Mesendoderm (in vitro differentiated cells): ENCODE results near the gene NELL2.

Source experiments
- DNase-seq: peaks from one replicate; pipeline ENCODE4 v3.0.0; 2013
- H2AK5ac ChIP-seq: 2 replicates; pipeline ENCODE4 v1.6.1; 2013; ENCODE audit warnings: low read length, inconsistent platforms
- H2BK120ac ChIP-seq: 2 replicates; pipeline ENCODE4 v1.6.1; 2013; ENCODE audit warnings: low read depth, mild to moderate bottlenecking, low read length, moderate library complexity, mixed read lengths
- H2BK15ac ChIP-seq: replicated peaks from 2 replicates; pipeline ENCODE4 v1.6.1; 2013; ENCODE audit warnings: low read depth, mild to moderate bottlenecking, moderate library complexity
- H2BK5ac ChIP-seq: 2 replicates; pipeline ENCODE4 v1.6.1; 2013; ENCODE audit warnings: low read length, inconsistent platforms
- H3K18ac ChIP-seq: 2 replicates; pipeline ENCODE4 v1.6.1; 2013; ENCODE audit warnings: mild to moderate bottlenecking, low read length, mixed read lengths
- H3K23ac ChIP-seq: one replicate; pipeline ENCODE4 v1.6.1; 2013; ENCODE audit warnings: low read length
- H3K27ac ChIP-seq: 2 replicates; pipeline ENCODE4 v1.5.1; 2013; ENCODE audit warnings: low read depth, mild to moderate bottlenecking, inconsistent platforms, low read length, moderate library complexity
- H3K27me3 ChIP-seq: 2 replicates; pipeline ENCODE4 v1.6.1; 2013; ENCODE audit warnings: low read length, control low read depth, mild to moderate bottlenecking, inconsistent platforms; ENCODE audit not compliant: insufficient read depth, poor library complexity
- H3K36me3 ChIP-seq: 2 replicates; pipeline ENCODE4 v1.6.1; 2013; ENCODE audit warnings: low read length, inconsistent platforms; ENCODE audit not compliant: control insufficient read depth, insufficient read depth
- H3K4ac ChIP-seq: one replicate; pipeline ENCODE4 v1.6.1; 2013; ENCODE audit warnings: low read depth, mild to moderate bottlenecking, low read length, moderate library complexity
- H3K4me1 ChIP-seq: 2 replicates; pipeline ENCODE4 v1.6.1; 2013; ENCODE audit warnings: low read depth, low read length, inconsistent platforms; ENCODE audit not compliant: control insufficient read depth
- H3K4me2 ChIP-seq: 2 replicates; pipeline ENCODE4 v1.6.1; 2013; ENCODE audit warnings: low read length
- H3K4me3 ChIP-seq: 2 replicates; pipeline ENCODE4 v1.5.1; 2013; ENCODE audit warnings: mild to moderate bottlenecking, low read length
- H3K56ac ChIP-seq: one replicate; pipeline ENCODE4 v1.6.1; 2013; ENCODE audit warnings: low read length
- H3K79me1 ChIP-seq: 2 replicates; pipeline ENCODE4 v1.6.1; 2013; ENCODE audit warnings: low read length, inconsistent platforms
- H3K79me2 ChIP-seq: 2 replicates; pipeline ENCODE4 v1.6.1; 2013; ENCODE audit warnings: mild to moderate bottlenecking, low read length; ENCODE audit not compliant: control insufficient read depth, insufficient read depth
- H3K9ac ChIP-seq: 2 replicates; pipeline ENCODE4 v1.6.1; 2013; ENCODE audit warnings: low read length, inconsistent platforms
- H4K5ac ChIP-seq: one replicate; pipeline ENCODE4 v1.6.1; 2013; ENCODE audit warnings: low read length
- H4K8ac ChIP-seq: one replicate; pipeline ENCODE4 v1.6.1; 2013; ENCODE audit warnings: low read depth, mild to moderate bottlenecking, control low read depth, low read length, moderate library complexity
- WGBS: extraction: QIAGEN DNeasy Blood & Tissue Kit; methylation state at CpG from one replicate; pipeline ENCODE4 v1.1.7; 2013; ENCODE audit warnings: low lambda C conversion rate, missing lambda C conversion rate; ENCODE audit not compliant: insufficient coverage; ENCODE audit errors: extremely low coverage; 5-methylcytosine and 5-hydroxymethylcytosine counted together

Gene NELL2

DNA sequence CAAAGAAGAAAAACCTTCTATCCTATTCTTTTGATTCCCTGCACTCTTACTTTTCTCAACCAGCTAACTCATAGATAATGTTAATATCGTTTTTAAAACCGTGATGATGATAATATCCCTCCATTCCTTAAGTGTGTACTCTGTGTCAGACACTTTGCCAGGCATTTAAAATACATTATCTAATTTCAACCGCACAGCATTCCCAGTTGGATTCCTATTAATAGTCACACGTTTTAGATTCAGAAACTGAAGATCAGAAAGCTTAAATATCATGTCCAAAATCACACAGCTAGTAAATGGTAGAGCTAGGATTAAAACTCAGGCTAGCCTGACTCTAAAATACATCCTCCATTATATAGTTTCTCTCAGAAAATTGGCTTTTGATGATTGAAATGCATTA, 366.0 kb downstream of the NELL2 start:
- Histone ChIP-seq H3K4me3 (no peak overlapping the region), H3K23ac (no peak overlapping the region), H3K27ac (no peak overlapping the region), H2AK5ac (no peak overlapping the region), H4K5ac (no peak overlapping the region), H2BK15ac (no peak overlapping the region), H3K4me1 (no peaks in the 10 kb centered on the region), H3K18ac (no peak overlapping the region), H3K4me2 (no peak overlapping the region), H3K79me1 (no peaks in the 10 kb centered on the region), H3K4ac (no peak overlapping the region), H3K9ac (no peak overlapping the region), H4K8ac (no peak overlapping the region), H3K56ac (no peak overlapping the region), H3K36me3 (no peaks in the 10 kb centered on the region), H3K79me2 (no peaks in the 10 kb centered on the region), H2BK120ac (no peak overlapping the region), H3K27me3 (no peaks in the 10 kb centered on the region), H2BK5ac (no peak overlapping the region)
- no peak for DNase-seq
- WGBS, result no CpG with 5 or more reads among the region's 4 CpGs

DNA sequence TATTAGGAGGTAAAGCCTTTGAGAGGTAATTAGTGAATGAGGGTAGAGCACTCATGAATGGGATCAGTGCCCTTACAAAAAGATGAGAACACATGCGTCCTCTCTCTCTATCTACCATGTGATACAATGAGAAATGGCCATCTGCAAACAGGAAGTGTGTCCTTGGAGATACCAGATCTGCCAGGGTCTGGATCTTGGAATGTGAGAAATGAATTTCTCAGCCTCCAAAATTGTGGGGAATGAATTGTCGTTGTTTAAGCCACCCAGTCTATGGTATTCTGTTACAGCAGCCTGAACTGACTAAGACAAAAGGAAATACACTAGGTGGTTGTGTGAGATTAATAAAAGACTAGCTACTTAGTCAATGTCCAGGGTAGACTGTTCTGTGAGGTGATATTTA, 366.6 kb downstream of the NELL2 start:
- Histone ChIP-seq H2AK5ac (no peak overlapping the region), H4K5ac (no peak overlapping the region), H4K8ac (no peak overlapping the region), H3K79me2 (no peaks in the 10 kb centered on the region), H3K27ac (no peak overlapping the region), H3K23ac (no peak overlapping the region), H3K18ac (no peak overlapping the region), H3K9ac (no peak overlapping the region), H3K4me1 (no peaks in the 10 kb centered on the region), H2BK15ac (no peak overlapping the region), H3K56ac (no peak overlapping the region), H3K27me3 (no peaks in the 10 kb centered on the region), H3K4ac (no peak overlapping the region), H3K36me3 (no peaks in the 10 kb centered on the region), H3K79me1 (no peaks in the 10 kb centered on the region), H3K4me2 (no peak overlapping the region), H2BK120ac (no peak overlapping the region), H2BK5ac (no peak overlapping the region), H3K4me3 (no peak overlapping the region)
- WGBS, result no CpG with 5 or more reads among the region's 2 CpGs
- peak; percentile 62 for DNase-seq

DNA sequence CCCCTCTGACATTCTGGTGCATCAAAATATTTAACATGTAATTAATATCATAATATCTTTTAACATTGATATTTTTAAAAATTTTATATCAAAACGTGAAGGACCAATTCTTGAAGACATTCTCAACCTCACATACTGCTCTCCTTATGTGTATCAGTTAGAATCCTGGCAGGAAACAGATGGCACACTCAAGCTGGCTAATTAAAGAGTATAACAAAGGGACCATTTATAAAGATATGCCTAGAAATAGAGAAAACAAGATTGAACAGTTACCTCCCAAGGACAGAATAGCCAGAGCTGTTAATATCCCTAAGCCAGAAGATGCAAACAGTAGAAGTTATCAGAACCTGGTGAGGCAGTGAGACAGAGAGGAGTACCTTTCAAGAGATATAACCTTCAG, 368.7 kb downstream of the NELL2 start:
- no peak for DNase-seq
- Histone ChIP-seq H4K5ac (no peak overlapping the region), H3K4me3 (no peak overlapping the region), H3K27me3 (no peaks in the 10 kb centered on the region), H4K8ac (no peak overlapping the region), H2BK15ac (no peak overlapping the region), H2BK120ac (no peak overlapping the region), H3K56ac (no peak overlapping the region), H3K27ac (no peak overlapping the region), H2AK5ac (no peak overlapping the region), H3K4me1 (no peaks in the 10 kb centered on the region), H3K79me1 (no peaks in the 10 kb centered on the region), H3K23ac (no peak overlapping the region), H2BK5ac (no peak overlapping the region), H3K4ac (no peak overlapping the region), H3K4me2 (no peak overlapping the region), H3K18ac (no peak overlapping the region), H3K9ac (no peak overlapping the region), H3K36me3 (no peaks in the 10 kb centered on the region), H3K79me2 (no peaks in the 10 kb centered on the region)
- WGBS, result no CpG with 5 or more reads among the region's 1 CpG

DNA sequence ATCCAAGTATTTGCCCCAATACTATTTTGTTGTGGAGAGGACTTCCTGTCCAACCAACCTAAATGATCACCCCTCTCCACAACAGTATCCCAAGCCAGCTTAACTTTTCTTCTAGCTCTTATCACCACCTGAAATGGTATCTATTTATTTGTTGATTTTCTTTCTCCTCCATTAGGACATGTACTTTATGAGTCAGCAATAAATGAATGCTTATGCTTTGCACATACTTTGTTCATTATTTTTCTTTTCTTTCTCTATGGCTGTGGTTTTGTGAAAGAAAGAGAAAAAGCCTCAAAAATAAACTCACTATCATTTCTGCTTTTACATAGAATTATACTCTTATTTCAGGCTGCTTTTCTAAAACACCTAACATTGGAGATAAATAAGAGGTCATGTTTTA, 371.3 kb downstream of the NELL2 start:
- no peak overlapping the region for H3K9ac ChIP-seq
- DNase-seq, result no peak
- no peak overlapping the region for H3K4me2 ChIP-seq
- H3K79me2 ChIP-seq, result no peaks in the 10 kb centered on the region
- H3K79me1 ChIP-seq, result no peaks in the 10 kb centered on the region
- H3K4me1 ChIP-seq, result no peaks in the 10 kb centered on the region
- no peak overlapping the region for H2BK5ac ChIP-seq
- no peak overlapping the region for H3K56ac ChIP-seq
- no peaks in the 10 kb centered on the region for H3K36me3 ChIP-seq
- no peak overlapping the region for H3K4me3 ChIP-seq
- no peak overlapping the region for H2BK15ac ChIP-seq
- H2AK5ac ChIP-seq, result no peak overlapping the region
- H3K4ac ChIP-seq, result no peak overlapping the region
- no peak overlapping the region for H4K5ac ChIP-seq
- H3K23ac ChIP-seq, result no peak overlapping the region
- no peak overlapping the region for H3K27ac ChIP-seq
- no peak overlapping the region for H4K8ac ChIP-seq
- no peaks in the 10 kb centered on the region for H3K27me3 ChIP-seq
- H2BK120ac ChIP-seq, result no peak overlapping the region
- H3K18ac ChIP-seq, result no peak overlapping the region

DNA sequence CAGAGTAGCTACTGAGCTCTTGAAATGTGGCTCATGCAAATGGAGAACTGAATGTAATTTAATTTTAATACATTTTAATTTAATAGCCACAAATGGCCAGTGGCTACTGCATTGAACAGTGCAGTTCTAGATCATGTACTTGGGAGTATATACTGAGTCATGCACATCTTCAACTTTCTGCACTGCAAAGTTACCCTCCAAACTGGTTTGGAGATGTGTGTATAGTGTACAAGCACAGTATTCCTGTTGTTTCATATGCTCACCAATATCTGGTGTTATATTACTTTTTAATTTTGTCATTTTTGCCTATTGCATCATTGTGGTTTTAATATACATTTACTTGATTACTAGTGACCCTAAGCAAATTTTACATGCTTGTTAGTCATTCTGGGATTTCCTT, 372.8 kb downstream of the NELL2 start:
- no peak overlapping the region for H3K4me3 ChIP-seq
- H3K36me3 ChIP-seq, result no peaks in the 10 kb centered on the region
- H3K9ac ChIP-seq, result no peak overlapping the region
- no peak overlapping the region for H3K18ac ChIP-seq
- no peak overlapping the region for H2AK5ac ChIP-seq
- no peaks in the 10 kb centered on the region for H3K27me3 ChIP-seq
- H3K79me1 ChIP-seq, result no peaks in the 10 kb centered on the region
- no peak overlapping the region for H3K23ac ChIP-seq
- no peak overlapping the region for H2BK5ac ChIP-seq
- H3K4me1 ChIP-seq, result no peaks in the 10 kb centered on the region
- no peak for DNase-seq
- no peak overlapping the region for H3K56ac ChIP-seq
- H2BK15ac ChIP-seq, result no peak overlapping the region
- H4K5ac ChIP-seq, result no peak overlapping the region
- H3K4me2 ChIP-seq, result no peak overlapping the region
- no peak overlapping the region for H3K4ac ChIP-seq
- H3K79me2 ChIP-seq, result no peaks in the 10 kb centered on the region
- H2BK120ac ChIP-seq, result no peak overlapping the region
- no peak overlapping the region for H4K8ac ChIP-seq
- no peak overlapping the region for H3K27ac ChIP-seq

DNA sequence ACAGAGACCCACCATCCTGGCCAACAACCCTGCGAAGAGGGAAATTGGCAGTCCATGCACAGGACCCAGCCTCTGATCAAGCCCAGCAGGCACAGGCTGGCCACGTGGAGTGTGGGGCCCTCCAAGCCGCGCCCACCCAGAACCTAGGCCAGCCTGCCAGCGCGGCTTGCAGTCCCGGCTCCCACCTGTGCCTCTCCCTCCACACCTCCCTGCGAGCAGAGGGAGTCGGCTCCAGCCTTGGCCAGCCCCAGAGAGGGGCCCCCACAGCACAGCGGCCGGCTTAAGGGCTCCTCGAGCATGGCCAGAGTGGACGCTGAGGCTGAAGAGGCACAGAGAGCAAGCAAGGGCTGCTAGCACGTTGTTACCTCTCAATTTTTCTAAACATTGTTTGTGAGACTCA, 373.4 kb downstream of the NELL2 start:
- H3K4ac ChIP-seq, result no peak overlapping the region
- no peak overlapping the region for H2BK5ac ChIP-seq
- no peak overlapping the region for H3K23ac ChIP-seq
- H3K4me3 ChIP-seq, result no peak overlapping the region
- H2BK120ac ChIP-seq, result no peak overlapping the region
- H3K27ac ChIP-seq, result no peak overlapping the region
- H2BK15ac ChIP-seq, result no peak overlapping the region
- H3K18ac ChIP-seq, result no peak overlapping the region
- no peak overlapping the region for H4K8ac ChIP-seq
- H3K4me2 ChIP-seq, result no peak overlapping the region
- H2AK5ac ChIP-seq, result no peak overlapping the region
- H3K79me1 ChIP-seq, result no peaks in the 10 kb centered on the region
- DNase-seq, result no peak
- WGBS, result no CpG with 5 or more reads among the region's 14 CpGs
- H3K27me3 ChIP-seq, result no peaks in the 10 kb centered on the region
- no peak overlapping the region for H4K5ac ChIP-seq
- H3K4me1 ChIP-seq, result no peaks in the 10 kb centered on the region
- H3K79me2 ChIP-seq, result no peaks in the 10 kb centered on the region
- no peak overlapping the region for H3K56ac ChIP-seq
- H3K9ac ChIP-seq, result no peak overlapping the region
- H3K36me3 ChIP-seq, result no peaks in the 10 kb centered on the region
